Measurements from ENCODE around the gene TSHZ2.

DNA sequence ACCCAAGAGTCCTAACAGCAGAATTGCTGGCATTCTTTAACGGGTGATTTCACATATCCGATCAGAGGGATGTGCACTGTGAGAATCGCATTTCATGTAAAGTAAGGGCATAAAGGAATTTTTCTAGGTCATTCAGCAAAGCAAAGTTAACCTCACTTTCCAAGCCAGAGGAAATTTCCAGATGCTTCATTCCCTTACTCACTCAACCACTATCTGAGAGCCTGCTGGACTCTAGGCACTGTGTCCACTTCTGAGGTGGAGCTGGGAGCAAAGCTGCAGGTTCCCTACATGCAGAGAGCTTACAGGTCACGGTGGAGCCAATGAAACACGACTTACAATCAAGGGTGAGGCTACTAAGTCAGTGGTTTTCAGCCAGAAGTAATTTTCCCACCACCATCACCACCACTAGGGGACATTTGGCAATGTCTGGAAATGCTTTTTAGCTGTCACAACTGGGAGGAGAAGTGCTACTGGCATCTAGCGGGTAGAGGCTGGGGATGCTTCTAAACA, 34.5 kb upstream of the TSHZ2 start:
- TF ChIP-seq, protein P1, sequence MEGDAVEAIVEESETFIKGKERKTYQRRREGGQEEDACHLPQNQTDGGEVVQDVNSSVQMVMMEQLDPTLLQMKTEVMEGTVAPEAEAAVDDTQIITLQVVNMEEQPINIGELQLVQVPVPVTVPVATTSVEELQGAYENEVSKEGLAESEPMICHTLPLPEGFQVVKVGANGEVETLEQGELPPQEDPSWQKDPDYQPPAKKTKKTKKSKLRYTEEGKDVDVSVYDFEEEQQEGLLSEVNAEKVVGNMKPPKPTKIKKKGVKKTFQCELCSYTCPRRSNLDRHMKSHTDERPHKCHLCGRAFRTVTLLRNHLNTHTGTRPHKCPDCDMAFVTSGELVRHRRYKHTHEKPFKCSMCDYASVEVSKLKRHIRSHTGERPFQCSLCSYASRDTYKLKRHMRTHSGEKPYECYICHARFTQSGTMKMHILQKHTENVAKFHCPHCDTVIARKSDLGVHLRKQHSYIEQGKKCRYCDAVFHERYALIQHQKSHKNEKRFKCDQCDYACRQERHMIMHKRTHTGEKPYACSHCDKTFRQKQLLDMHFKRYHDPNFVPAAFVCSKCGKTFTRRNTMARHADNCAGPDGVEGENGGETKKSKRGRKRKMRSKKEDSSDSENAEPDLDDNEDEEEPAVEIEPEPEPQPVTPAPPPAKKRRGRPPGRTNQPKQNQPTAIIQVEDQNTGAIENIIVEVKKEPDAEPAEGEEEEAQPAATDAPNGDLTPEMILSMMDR (IDR thresholded peaks at IDR 0.05), result no peak
- TF ChIP-seq POLR2A (IDR thresholded peaks at IDR 0.05), result no peak

Data from breast epithelium (tissue), 3 donors.